ENCODE measurements around the gene PDIA3.
A peak's percentile ranks its signal among the peaks of the same experiment; 100 is the strongest.
"Not testable (repeated sequence)": the region's sequence is repeated elsewhere in the genome, so short reads cannot be mapped to it uniquely, and the experiment has no call there.

Gene PDIA3

DNA sequence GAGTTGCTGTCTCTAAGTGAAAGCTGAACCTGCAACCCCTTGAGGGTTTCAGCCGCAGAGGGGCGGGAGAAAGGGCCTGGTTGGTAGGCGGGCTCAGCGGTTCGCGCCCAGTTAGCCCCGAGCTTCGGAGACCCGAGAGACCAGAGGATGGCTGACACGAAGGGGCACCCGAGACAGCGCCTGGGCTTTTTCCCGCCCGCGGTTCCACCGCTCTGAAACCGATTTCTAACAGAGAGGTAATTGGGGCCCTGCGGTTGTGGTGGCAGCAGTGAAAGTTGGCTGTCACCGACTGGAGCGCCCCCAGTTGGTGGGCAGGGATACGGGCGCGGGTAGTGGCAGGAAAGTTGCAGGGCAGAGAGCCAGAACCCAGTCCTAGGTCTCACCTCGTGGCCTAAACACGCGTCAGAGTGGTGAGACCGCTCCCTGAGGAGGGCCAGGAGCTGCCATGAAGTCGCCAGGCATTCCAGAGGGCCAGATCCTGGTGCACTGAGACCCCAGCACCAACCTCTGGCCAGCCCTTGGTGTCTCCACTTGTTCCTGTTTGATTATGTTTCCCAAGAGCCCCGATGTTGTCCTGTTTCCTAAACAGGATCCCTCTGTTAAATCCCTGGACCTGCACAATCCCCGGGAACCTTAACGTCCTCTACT lies 31.2 kb downstream of the PDIA3 start:
- peak; percentile 85 for DNase-seq

DNA sequence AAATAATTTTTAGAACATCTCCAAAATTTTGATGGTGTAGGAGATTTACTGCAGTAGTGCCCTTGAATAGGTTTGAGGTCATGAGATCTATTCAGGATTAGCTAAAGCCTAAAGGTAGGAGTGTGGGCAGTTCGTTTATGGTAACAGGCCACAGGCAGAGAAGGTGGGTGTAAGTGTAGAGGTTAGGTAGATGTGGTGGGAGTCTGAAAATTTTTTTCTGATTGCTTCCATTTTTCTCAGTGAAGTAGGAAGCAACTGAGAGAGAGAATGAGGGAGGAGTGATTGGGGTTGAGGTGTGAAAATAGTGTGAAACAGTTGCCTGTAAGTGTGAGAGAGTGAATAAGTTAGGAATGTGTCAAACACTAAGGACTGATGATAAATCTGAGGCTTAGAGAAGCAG lies 32.8 kb downstream of the PDIA3 start:
- no peak for DNase-seq

- no peak for DNase-seq
Measured at GRCh38 chr15:43789409-43789808, 43.2 kb downstream of the PDIA3 start.

GRCh38 chr15:43791993-43792760 lies 45.9 kb downstream of the PDIA3 start, which contains the start of gene SERF2:
Gene SERF2 (plus strand): TSS chr15:43792320. CDS start chr15:43792377, 57 bp downstream.
- peak; percentile 100 for DNase-seq

DNA sequence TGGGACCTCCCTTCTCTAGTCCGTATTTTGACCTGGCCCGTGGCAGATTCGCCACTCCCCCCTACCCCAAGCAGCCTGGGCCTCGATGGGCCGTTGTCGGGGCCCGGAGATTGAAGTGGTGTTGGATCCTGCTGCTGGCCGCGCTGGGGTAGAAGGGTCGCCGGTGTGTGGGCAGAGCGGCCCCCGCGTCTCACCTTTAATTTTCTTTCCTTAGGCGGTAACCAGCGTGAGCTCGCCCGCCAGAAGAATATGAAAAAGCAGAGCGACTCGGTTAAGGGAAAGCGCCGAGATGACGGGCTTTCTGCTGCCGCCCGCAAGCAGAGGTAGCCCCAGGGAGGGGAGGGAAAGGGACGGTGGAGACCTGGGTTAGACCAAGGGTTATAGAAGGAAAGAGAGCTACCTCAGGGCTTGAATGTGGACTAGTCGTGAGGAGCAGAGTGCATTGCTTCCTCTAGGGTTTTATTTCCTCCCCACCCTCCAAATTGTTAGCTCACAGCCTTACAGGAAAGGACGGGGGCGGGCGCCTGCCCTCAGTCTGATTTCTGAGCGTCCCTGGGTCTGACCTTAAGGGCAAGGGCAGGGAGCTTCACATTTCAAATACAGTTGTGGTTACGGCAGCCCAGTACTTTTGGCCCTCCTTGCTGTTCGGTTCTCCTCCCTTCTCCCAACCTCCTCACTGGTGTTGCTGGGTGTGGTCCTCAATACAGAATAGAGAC lies 46.7 kb downstream of the PDIA3 start:
- DNase-seq = peak; percentile 35

DNA sequence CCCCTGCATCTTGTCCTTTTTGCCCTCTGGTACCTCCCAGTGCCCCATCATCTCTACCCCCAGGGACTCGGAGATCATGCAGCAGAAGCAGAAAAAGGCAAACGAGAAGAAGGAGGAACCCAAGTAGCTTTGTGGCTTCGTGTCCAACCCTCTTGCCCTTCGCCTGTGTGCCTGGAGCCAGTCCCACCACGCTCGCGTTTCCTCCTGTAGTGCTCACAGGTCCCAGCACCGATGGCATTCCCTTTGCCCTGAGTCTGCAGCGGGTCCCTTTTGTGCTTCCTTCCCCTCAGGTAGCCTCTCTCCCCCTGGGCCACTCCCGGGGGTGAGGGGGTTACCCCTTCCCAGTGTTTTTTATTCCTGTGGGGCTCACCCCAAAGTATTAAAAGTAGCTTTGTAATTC lies 47.4 kb downstream of the PDIA3 start:
- DNase-seq = no peak

DNA sequence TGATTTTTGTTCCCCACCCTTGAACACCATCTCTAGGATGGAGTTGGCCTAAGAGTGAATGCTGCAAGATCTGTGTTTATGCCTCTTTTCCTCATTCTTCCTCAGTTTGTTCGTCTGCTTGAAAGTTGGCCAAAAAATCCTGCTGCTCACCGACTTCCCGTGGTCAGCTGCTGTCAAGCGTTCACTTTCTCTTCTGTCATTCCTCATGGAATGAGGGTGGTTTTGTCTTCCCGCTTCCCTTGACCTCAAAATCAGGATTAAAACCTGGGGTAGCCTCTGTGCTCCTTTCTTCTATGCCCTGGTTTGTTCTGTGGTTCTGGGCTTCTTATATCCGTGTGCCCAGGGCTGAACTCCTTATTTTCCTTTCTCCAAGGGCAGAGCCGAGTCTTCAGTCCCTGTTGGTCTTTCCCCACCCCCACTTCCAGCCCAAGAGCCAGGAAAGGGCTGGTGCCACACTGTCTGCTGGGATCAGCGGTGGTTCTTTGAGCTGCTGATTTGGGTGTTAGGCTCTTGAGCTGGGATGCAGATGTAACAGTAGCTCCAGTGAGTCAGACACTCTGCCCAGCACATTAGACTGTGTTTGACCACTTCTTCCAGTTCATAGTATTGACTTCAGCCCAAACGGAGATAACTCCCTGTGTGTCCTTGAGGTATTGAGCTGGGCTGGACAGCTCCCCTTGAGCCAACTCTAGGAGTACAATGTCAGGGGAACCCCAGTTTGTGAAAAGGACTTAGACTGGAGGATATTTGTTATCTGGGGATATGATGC lies 48.2 kb downstream of the PDIA3 start:
- DNase-seq = no peak

DNA sequence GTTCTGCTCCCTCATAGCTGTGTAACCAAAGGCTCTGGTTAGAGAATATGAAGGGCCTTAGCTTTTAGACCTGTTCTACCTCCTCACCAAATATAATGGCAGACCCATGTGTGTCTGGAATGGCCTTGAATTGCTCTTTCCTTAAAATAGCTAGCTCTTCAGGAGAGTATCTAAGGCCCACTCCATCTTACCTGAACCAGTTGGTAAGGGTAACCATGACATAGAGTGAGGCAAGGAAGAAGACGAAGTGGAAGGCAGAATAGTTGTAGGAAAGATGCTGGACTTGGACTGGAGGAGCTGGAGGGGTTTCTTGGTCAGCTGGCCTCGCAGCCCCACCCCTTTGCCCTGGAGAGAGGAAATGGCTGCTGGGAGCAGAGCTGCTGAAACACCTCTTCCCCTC lies 49.0 kb downstream of the PDIA3 start:
- no peak for DNase-seq

DNA sequence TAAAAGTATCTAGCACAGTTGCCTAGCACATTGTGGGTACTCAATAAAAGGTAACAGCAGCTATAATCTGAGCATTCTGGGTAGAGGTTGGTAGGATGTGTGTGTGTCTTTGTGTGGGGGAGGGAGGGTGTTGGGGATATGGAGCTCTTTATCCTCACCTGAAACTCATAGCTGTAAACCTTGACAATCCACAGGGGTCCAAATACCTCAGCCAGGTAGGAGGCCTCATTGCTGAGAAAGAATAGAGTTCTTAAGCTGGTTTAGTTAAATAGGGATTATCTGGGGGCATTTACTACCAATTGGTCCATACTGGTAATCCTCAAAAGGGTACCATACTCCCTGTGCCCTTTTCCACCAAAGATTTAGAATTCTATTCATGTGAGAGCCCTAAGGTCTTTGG lies 49.8 kb downstream of the PDIA3 start:
- DNase-seq = no peak

DNA sequence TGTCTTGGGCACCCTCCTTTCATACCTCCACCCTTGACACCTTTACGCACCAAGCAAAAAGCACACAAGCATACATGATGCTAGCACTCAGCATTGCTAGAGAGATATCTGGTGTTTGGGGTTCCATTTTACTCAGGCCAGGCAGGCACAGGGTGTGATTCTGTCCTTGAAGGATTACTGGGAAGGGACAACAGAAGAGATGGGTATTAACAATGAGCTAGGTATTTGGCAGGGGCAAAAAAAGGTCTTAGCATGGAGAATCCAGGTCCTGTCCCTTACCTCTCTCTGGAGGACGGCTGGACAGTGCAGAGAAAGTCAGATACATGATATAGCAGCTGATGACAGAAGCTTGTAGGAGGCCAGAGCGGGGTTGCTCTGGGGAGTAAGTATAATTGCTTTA lies 50.3 kb downstream of the PDIA3 start:
- no peak for DNase-seq

- DNase-seq = no peak
Measured at GRCh38 chr15:43799209-43799944, 53.1 kb downstream of the PDIA3 start.

- DNase-seq = no peak
Measured at GRCh38 chr15:43799945-43800285, 53.7 kb downstream of the PDIA3 start, which contains the start of gene SERINC4. Gene SERINC4 (minus strand): TSS chr15:43800220. CDS start chr15:43799986, 234 bp downstream.

DNA sequence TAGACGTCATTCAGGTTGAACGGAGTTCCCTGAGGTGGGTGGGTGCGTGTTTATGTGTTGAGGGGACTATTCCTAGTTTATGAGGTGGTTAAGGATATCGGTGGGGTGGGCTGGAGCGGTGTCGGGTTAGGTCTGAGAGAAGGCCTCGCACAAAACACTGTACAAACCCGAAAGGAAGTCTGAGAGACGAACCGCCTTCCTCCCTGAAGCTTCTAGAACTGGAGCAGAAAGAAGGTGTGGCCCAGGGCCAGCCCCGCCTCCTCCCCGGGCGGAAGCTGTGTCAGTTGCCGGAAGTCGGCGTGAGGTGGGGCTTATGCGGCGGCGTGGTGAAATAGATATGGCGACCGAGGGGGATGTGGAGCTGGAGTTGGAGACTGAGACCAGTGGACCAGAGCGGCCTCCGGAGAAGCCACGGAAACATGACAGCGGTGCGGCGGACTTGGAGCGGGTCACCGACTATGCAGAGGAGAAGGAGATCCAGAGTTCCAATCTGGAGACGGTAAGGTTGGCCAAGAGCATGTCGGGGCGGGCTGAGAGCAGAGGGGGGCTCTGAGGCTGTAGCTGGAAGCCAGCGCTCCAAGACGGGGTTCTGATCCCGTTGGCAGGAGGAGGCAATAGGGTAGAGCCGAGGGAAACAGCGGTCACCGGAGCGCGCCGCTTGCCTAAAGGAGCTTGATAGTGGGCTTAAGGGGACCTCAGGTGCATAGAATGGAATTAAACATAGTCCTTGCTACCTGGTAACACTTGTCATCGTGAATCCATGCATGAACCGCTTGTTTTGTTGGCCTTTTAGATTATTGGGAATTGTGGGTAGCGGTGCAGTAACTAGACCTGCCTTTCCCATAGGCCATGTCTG lies 54.3 kb downstream of the PDIA3 start, which contains the start of gene HYPK:
Gene HYPK (plus strand): TSS at position 314 of the 856 bp plus-strand sequence. CDS start 24 bp downstream, at position 338.
- peak; percentile 96 for DNase-seq

DNA sequence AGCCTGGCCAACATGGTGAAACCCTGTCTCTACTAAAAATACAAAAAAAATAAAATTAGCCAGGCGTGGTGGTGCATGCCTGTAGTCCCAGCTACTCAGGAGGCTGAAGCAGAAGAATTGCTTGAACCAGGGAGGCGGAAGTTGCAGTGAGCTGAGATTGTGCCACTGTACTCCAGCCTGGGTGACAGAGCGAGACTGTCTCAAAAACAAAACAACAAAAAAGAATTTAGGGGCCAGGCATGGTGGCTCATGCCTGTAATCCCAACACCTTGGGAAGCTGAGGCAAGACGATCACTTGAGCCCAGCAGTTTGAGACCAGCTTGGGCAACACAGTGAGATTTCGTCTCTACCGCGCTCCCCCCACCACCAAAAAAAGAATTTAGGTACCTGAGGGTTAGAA lies 56.4 kb downstream of the PDIA3 start:
- DNase-seq = not testable (repeated sequence)

- no peak for DNase-seq
Measured at GRCh38 chr15:43808435-43808950, 62.3 kb downstream of the PDIA3 start.

DNA sequence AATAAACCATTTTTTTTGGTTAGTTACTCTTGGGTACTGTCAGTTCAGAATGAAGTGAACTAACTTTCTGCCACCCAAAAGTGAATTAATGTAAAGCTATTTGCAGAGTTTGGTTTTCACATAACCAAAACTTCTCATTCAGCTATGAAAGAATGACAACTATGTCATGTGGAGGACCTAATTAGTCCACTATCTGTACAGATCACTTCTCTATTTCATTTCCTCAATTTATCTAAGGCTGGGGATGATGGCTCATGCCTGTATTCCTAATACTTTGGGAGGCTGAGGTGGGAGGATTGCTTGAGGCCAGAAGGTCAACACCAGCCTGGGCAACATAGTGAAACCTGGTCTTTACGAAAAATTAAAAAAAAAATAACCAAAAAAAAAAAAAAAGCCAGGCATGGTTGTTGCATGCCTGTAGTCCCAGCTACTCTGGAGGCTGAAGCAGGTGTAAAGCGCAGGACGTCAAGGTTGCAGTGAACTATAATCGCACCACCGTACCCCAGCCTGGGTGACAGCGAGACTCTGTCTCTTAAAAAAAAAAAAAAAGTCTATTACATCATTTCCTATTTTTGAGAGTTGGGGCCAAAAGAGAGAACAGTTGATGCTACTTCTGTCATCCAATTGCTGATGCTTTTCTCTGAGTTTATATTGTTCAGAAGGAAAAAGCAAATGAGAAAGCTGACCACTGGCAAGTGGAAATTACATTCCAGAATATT lies 62.9 kb downstream of the PDIA3 start:
- DNase-seq = no peak

- not testable (repeated sequence) for DNase-seq
Measured at GRCh38 chr15:43815064-43815463, 68.8 kb downstream of the PDIA3 start.

- no peak for DNase-seq
Measured at GRCh38 chr15:43821505-43821904, 75.3 kb downstream of the PDIA3 start.
